ENCODE measurements around the gene KRT8. TPM values are rescaled to one million over a fixed set of nuclear protein-coding genes. Genes with fewer than 3 reads are reported as not detected.

The KRT8 gene
- total RNA-seq, 4 donors from 2014 or later: 0.20 to 19.7 (median 10.2) TPM

DNA sequence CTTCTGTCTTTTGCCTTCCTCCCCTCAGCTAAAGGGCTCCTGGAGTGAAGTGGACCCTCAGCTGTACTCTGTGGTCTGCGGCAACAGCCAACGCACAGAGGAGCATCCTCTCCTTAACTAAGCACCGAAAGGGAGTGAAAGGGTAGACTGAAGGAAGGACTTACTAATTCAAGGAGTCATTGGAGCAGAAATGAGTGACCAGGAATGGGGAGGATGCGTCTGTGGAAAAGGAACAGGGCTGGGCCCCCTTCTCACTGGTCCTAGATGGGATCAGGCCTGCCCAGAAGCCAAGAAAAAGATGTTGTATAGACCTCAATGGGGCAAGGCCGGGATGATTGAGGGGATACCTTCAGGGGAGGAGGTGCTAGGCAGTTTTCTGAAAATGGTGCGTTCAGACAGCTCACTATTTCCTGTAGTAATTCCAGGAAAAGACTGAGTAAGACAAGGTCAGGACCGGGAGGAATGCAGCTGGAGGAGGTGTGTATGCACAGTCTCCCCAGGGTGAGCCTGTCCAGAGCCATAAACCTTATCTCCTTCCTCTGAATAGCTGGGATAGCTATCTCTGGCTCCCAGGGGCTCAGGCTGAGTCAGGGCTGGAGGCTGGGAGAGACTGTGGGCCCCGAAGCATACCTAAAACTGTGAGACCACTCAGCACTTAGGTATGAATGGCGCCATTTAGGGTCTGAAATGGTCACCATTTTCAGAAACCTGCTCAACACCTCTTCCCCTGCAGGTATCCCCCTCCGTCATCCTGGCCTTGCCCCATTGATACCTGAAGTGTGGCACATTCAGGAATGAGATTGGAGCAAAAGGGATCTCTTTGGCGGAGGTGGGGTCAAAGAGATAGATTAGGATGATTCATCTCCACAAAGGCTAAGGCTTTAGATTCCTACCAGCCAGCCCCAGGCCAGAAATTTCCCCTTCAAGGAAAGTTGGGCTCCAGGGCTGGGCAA lies 20.2 kb upstream of the KRT8 start:
- WGBS, 2 donors: 81 to 82% methylated on average over 11 of the region's 11 CpGs
- no peaks in the 10 kb centered on the region for H3K36me3 ChIP-seq
- no peak overlapping the region for H3K4me3 ChIP-seq
- peaks cover 0 to 17% (median 0%) of the 10 kb centered on the region in 4 donors for H3K4me1 ChIP-seq
- TF ChIP-seq EP300 (IDR thresholded peaks at IDR 0.05): no peak
- no peak for TF ChIP-seq CTCF (IDR thresholded peaks at IDR 0.05)
- no peak for TF ChIP-seq POLR2A (IDR thresholded peaks at IDR 0.05)
- peak overlapping the region in 1 of 4 donors; percentile 76 for H3K27ac ChIP-seq
- no peak for DNase-seq (ENCODE audit: low spot score in 2 of 2)
- H3K9me3 ChIP-seq: no peaks in the 10 kb centered on the region
- no peaks in the 10 kb centered on the region for H3K27me3 ChIP-seq

- H3K4me1 ChIP-seq: peaks cover 0 to 4% (median 0%) of the 10 kb centered on the region in 4 donors
- 56 to 63% methylated on average over 1 of the region's 1 CpG for WGBS, 2 donors
- TF ChIP-seq EP300 (IDR thresholded peaks at IDR 0.05) (no peak), CTCF (IDR thresholded peaks at IDR 0.05) (no peak), POLR2A (IDR thresholded peaks at IDR 0.05) (no peak)
Measured at GRCh38 chr12:52921488-52922165, 16.8 kb upstream of the KRT8 start.

GRCh38 chr12:52920937-52921336 lies 16.1 kb upstream of the KRT8 start:
- Histone ChIP-seq H3K9me3 (no peaks in the 10 kb centered on the region), H3K36me3 (no peaks in the 10 kb centered on the region), H3K27me3 (no peaks in the 10 kb centered on the region), H3K4me3 (no peak overlapping the region), H3K27ac (no peak overlapping the region), H3K4me1 (no peaks in the 10 kb centered on the region)
- TF ChIP-seq CTCF (IDR thresholded peaks at IDR 0.05) (no peak), POLR2A (IDR thresholded peaks at IDR 0.05) (no peak), EP300 (IDR thresholded peaks at IDR 0.05) (no peak)
- DNase-seq (ENCODE audit: low spot score in 2 of 2): no peak

More at GRCh38 chr12:52921488-52922165, 16.8 kb upstream of the KRT8 start:
- Histone ChIP-seq H3K9me3 (no peaks in the 10 kb centered on the region), H3K4me3 (no peak overlapping the region), H3K36me3 (no peaks in the 10 kb centered on the region), H3K27ac (no peak overlapping the region), H3K27me3 (no peaks in the 10 kb centered on the region)
- DNase-seq (ENCODE audit: low spot score in 2 of 2): no peak

GRCh38 chr12:52918784-52919183 lies 13.9 kb upstream of the KRT8 start:
- Histone ChIP-seq H3K27me3 (no peaks in the 10 kb centered on the region), H3K9me3 (no peaks in the 10 kb centered on the region), H3K27ac (no peak overlapping the region), H3K4me3 (no peak overlapping the region), H3K36me3 (no peaks in the 10 kb centered on the region), H3K4me1 (no peaks in the 10 kb centered on the region)
- no peak for DNase-seq (ENCODE audit: low spot score in 2 of 2)
- TF ChIP-seq POLR2A (IDR thresholded peaks at IDR 0.05) (no peak), CTCF (IDR thresholded peaks at IDR 0.05) (no peak), EP300 (IDR thresholded peaks at IDR 0.05) (no peak)
- 70 to 83% methylated on average over 2 of the region's 2 CpGs for WGBS, 2 donors

DNA sequence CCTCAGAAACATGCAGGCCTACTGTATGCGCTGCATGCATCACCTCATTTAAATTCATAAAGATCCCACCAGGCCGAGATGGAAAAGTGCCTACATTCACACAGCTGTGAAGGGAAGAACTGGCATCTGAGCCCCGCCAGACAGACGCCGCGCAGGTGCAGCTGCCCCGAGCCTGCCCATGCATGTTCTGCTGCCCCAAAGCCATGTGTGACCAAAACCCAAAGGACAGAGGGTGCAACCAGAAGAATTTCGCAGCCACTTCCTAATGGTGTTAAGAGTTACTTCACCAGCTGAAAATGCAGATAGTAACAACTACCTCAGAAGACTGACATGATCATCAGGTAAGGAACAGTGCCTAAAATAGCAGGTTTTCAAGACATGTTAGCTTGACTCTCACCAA lies 13.5 kb upstream of the KRT8 start:
- no peak for TF ChIP-seq EP300 (IDR thresholded peaks at IDR 0.05)
- no peak for TF ChIP-seq CTCF (IDR thresholded peaks at IDR 0.05)
- no peak for TF ChIP-seq POLR2A (IDR thresholded peaks at IDR 0.05)
- no peaks in the 10 kb centered on the region for H3K27me3 ChIP-seq
- 87 to 88% methylated on average over 8 of the region's 8 CpGs for WGBS, 2 donors
- H3K4me1 ChIP-seq: no peaks in the 10 kb centered on the region
- no peaks in the 10 kb centered on the region for H3K9me3 ChIP-seq
- no peak overlapping the region for H3K4me3 ChIP-seq
- no peaks in the 10 kb centered on the region for H3K36me3 ChIP-seq
- no peak for DNase-seq (ENCODE audit: low spot score in 2 of 2)
- no peak overlapping the region for H3K27ac ChIP-seq

Data from tibial nerve (tissue), 4 donors.